Thoracic aorta (tissue), 2 donors: ENCODE results near the gene OR8B12. TPM values are rescaled to one million over a fixed set of nuclear protein-coding genes. Genes with fewer than 3 reads are reported as not detected.

Experiments
- ATAC-seq: fragments of 150-250 bp; one replicate; pipeline ENCODE4 v1.8.0; 2017; ENCODE audit warnings: low read depth; ENCODE audit not compliant: insufficient number of reproducible peaks, low FRiP score
- DNase-seq: peaks from one replicate; pipeline ENCODE4 v3.0.0-alpha.2; 2020; ENCODE audit warnings: low spot score
- H3K27ac ChIP-seq, 2 donors: fragments of 200-600 bp; sonication (generic); 1 replicate in 1 of 2; 2 replicates in 1 of 2; pipeline ENCODE4 v1.5.1; 2016; ENCODE audit warnings: mild to moderate bottlenecking in 2 of 2, moderate library complexity in 2 of 2
- H3K27me3 ChIP-seq: fragments of 200-600 bp; sonication (generic); replicated peaks from 2 replicates; pipeline ENCODE4 v1.6.0; 2016; ENCODE audit warnings: mild to moderate bottlenecking; ENCODE audit not compliant: insufficient read depth
- H3K36me3 ChIP-seq: fragments of 200-600 bp; sonication (generic); one replicate; pipeline ENCODE4 v1.5.1; 2016
- H3K4me1 ChIP-seq, 2 donors: fragments of 200-600 bp; sonication (generic); 1 replicate in 1 of 2; 2 replicates in 1 of 2; pipeline versions ENCODE4 v1.5.1 to v1.6.0; 2016; ENCODE audit warnings: low read depth in 2 of 2, mild to moderate bottlenecking in 1 of 2; ENCODE audit not compliant: control insufficient read depth in 1 of 2
- H3K4me3 ChIP-seq: fragments of 200-600 bp; sonication (generic); 2 replicates; pipeline ENCODE4 v1.5.1; 2016; ENCODE audit warnings: mild to moderate bottlenecking
- H3K9me3 ChIP-seq: fragments of 200-600 bp; sonication (generic); 2 replicates; pipeline ENCODE4 v1.5.1; 2016
- total RNA-seq, 2 donors: library from RNA; depleted of rRNA; stranded (reverse); fragments of >200 nt; gene quantifications; one replicate each; pipeline versions ENCODE4 v1.1.0 to v1.2.3, GENCODE V29; 2016
- TF ChIP-seq, protein P1 (sequence below): fragments of 200-600 bp; sonication (generic); IDR thresholded peaks from one replicate; pipeline ENCODE4 v1.5.1; 2019; ENCODE audit warnings: antibody characterized with exemption

OR8B12 gene
- total RNA-seq, 2 donors from 2014 or later: not detected

DNA sequence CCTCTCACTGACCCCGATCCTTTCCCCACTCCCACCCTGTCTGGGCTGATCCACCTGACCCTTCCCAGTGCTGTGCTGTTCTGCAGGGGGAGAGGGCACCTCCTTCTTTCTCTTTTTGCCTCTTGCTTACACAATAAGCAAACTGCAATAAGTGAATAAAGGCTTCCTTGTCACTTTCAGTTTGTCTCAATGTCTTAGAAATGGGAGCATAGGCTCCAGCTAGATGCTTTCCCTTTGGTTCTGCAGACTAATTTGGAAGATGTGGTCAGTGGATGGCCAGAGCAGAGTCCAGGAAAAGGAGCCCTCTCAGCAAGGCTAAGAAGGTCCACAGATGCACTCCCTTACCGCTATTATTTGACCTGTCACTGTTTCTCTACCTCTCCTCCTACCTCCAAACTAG lies 9.4 kb downstream of the OR8B12 start:
- H3K9me3 ChIP-seq: no peaks in the 10 kb centered on the region
- H3K36me3 ChIP-seq: no peaks in the 10 kb centered on the region
- no peak for ATAC-seq
- H3K27me3 ChIP-seq: no peaks in the 10 kb centered on the region
- no peak for DNase-seq
- H3K4me3 ChIP-seq: no peak overlapping the region
- no peaks in the 10 kb centered on the region for H3K4me1 ChIP-seq
- TF ChIP-seq, protein P1, sequence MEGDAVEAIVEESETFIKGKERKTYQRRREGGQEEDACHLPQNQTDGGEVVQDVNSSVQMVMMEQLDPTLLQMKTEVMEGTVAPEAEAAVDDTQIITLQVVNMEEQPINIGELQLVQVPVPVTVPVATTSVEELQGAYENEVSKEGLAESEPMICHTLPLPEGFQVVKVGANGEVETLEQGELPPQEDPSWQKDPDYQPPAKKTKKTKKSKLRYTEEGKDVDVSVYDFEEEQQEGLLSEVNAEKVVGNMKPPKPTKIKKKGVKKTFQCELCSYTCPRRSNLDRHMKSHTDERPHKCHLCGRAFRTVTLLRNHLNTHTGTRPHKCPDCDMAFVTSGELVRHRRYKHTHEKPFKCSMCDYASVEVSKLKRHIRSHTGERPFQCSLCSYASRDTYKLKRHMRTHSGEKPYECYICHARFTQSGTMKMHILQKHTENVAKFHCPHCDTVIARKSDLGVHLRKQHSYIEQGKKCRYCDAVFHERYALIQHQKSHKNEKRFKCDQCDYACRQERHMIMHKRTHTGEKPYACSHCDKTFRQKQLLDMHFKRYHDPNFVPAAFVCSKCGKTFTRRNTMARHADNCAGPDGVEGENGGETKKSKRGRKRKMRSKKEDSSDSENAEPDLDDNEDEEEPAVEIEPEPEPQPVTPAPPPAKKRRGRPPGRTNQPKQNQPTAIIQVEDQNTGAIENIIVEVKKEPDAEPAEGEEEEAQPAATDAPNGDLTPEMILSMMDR: no peak
- no peak overlapping the region for H3K27ac ChIP-seq

DNA sequence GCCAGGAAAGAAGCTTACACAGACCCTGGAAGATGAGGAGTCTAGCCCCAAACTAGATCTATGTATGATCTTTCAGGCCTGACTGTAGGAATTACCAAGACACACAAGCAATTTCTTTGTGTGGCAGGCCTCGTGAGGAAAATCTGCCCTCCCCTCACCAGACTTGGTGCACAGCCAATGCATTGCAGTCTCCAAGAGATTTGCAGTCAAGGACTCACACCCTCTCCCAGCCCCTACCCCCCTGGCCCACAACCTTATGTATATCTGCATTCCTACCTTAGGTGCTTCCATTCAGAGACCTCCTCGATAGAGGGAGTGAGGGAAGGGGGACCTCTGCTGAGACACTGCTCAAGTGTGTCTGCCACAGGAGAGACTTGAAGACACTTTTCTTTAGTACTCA lies 9.8 kb downstream of the OR8B12 start:
- Histone ChIP-seq H3K27ac (no peak overlapping the region), H3K9me3 (no peaks in the 10 kb centered on the region), H3K27me3 (no peaks in the 10 kb centered on the region), H3K36me3 (no peaks in the 10 kb centered on the region), H3K4me1 (no peaks in the 10 kb centered on the region), H3K4me3 (no peak overlapping the region)
- DNase-seq (no peak), ATAC-seq (no peak)
- TF ChIP-seq, protein P1: no peak

DNA sequence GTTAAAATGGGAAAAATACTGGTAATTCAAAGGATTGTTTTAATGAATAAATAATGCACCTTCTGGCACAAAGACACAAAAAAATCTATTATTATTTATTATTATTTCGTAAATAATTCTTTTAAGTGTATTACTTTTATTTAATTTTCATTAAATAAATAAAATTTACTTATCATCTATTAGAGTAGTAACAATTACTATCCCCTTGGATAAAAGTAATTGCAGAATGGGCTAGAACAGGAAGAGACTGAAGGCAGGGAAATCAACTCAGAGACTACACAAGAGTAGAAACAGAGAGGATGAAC lies 23.0 kb downstream of the OR8B12 start:
- H3K36me3 ChIP-seq: no peaks in the 10 kb centered on the region
- no peak overlapping the region for H3K4me3 ChIP-seq
- TF ChIP-seq, protein P1: no peak
- no peaks in the 10 kb centered on the region for H3K27me3 ChIP-seq
- DNase-seq (no peak), ATAC-seq (no peak)
- H3K9me3 ChIP-seq: no peaks in the 10 kb centered on the region
- no peaks in the 10 kb centered on the region for H3K4me1 ChIP-seq
- H3K27ac ChIP-seq: no peak overlapping the region

DNA sequence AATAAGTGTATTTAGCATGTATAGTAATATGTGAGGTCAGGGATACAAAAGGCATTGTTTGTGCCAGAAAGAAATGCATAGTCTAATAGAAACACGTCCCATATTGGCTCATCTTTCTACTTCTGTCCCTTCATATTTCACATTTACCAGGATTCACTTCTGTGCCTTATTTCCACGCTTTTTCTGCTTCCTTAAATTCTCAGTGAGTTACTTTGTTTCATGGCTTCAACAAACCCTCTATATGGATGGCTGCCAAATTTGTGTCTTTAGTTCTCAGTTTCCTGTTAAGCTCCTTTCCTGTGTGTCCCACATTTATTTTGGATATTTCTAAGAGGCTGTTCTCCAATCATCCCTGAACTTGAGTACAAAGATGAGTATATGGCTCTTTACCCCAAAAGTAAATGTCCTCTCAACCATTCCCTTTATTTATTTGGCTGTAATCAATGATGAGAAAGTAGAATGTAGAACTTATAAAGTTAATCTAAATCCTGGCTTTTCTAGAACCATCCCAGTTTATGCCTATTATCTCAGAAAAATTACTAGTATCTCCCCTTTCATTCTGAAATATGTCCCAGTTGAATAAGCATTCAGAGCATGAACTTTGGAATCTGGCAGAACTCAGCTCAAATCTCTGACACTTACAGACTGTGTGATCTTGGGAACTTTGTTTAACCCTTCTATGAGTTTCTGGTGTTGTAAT lies 23.5 kb downstream of the OR8B12 start:
- no peak for ATAC-seq
- Histone ChIP-seq H3K27me3 (no peaks in the 10 kb centered on the region), H3K27ac (no peak overlapping the region), H3K36me3 (no peaks in the 10 kb centered on the region), H3K4me1 (no peaks in the 10 kb centered on the region), H3K9me3 (no peaks in the 10 kb centered on the region), H3K4me3 (no peak overlapping the region)
- TF ChIP-seq, protein P1: no peak
- DNase-seq: no peak

DNA sequence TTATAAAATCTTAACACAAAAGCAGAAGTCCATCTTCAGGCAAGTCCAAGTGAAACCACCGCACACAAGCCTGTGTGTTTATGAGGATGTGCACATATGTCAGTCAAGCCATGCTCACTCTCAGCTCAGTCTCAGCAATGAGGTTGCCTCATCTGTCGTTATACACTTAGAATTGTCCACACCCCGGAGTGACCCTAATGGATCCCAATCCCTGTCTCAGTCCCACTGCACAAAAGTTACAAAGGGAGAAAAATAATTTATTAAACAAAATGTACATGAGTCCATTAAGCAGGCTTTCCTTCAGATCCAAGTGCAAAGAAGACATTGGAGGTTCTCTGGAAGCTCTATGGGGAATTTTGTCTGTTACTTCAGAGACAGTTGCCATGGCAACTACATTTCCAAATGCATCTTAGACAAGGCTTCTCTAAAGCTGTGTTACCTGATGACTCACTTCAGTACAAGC lies 24.4 kb downstream of the OR8B12 start:
- no peaks in the 10 kb centered on the region for H3K36me3 ChIP-seq
- no peaks in the 10 kb centered on the region for H3K27me3 ChIP-seq
- DNase-seq: no peak
- H3K4me3 ChIP-seq: no peak overlapping the region
- no peak overlapping the region for H3K27ac ChIP-seq
- no peaks in the 10 kb centered on the region for H3K4me1 ChIP-seq
- ATAC-seq: no peak
- H3K9me3 ChIP-seq: no peaks in the 10 kb centered on the region
- TF ChIP-seq, protein P1: no peak
